Measurements from ENCODE around the gene KANSL1. TPM values are rescaled to one million over a fixed set of nuclear protein-coding genes. Genes with fewer than 3 reads are reported as not detected.
"Not testable (repeated sequence)": the region's sequence is repeated elsewhere in the genome, so short reads cannot be mapped to it uniquely, and the experiment has no call there.

The KANSL1 gene
- total and polyA plus RNA-seq, 3 donors from 2014 or later = 70.3 to 158 (median 152) TPM

GRCh38 chr17:46118964-46119363, 74.3 kb downstream of the KANSL1 start:
- intact Hi-C loops (cut with DNase I; ENCODE audit: low total_unique reads) = no loop called here

GRCh38 chr17:46117850-46118696, 75.2 kb downstream of the KANSL1 start:
- Histone ChIP-seq H3K4me1 (peaks cover 27% of the 10 kb centered on the region), H3K27me3 (no peaks in the 10 kb centered on the region), H3K4me3 (no peak overlapping the region), H3K36me3 (ENCODE audit: low read depth, missing control alignments) (no peaks in the 10 kb centered on the region), H3K27ac (no peak overlapping the region), H3K9me3 (no peaks in the 10 kb centered on the region)
- DNase-seq = no peak
- TF ChIP-seq CTCF (IDR thresholded peaks at IDR 0.05) (no peak), POLR2A (IDR thresholded peaks at IDR 0.05) (no peak)
- 24 to 31% methylated on average over 5 of the region's 5 CpGs for WGBS, 2 donors
- intact Hi-C loops (cut with DNase I; ENCODE audit: low total_unique reads) = no loop called here

More at GRCh38 chr17:46118964-46119363, 74.3 kb downstream of the KANSL1 start:
- TF ChIP-seq POLR2A (IDR thresholded peaks at IDR 0.05) (no peak), CTCF (IDR thresholded peaks at IDR 0.05) (no peak)
- WGBS, 2 donors = 94 to 95% methylated on average over 5 of the region's 5 CpGs
- no peaks in the 10 kb centered on the region for H3K9me3 ChIP-seq
- no peak overlapping the region for H3K27ac ChIP-seq
- no peaks in the 10 kb centered on the region for H3K27me3 ChIP-seq
- no peak for DNase-seq
- no peak overlapping the region for H3K4me3 ChIP-seq
- no peaks in the 10 kb centered on the region for H3K36me3 ChIP-seq (ENCODE audit: low read depth, missing control alignments)
- peaks cover 23% of the 10 kb centered on the region for H3K4me1 ChIP-seq

- no peak overlapping the region for H3K27ac ChIP-seq
- peaks cover 27% of the 10 kb centered on the region for H3K4me1 ChIP-seq
- 76 to 83% methylated on average over 3 of the region's 3 CpGs for WGBS, 2 donors
- no peaks in the 10 kb centered on the region for H3K9me3 ChIP-seq
- no peak overlapping the region for H3K4me3 ChIP-seq
- DNase-seq = no peak
- no peaks in the 10 kb centered on the region for H3K36me3 ChIP-seq (ENCODE audit: low read depth, missing control alignments)
- TF ChIP-seq CTCF (IDR thresholded peaks at IDR 0.05) (no peak), POLR2A (IDR thresholded peaks at IDR 0.05) (no peak)
- intact Hi-C loops (cut with DNase I; ENCODE audit: low total_unique reads) = no loop called here
- no peaks in the 10 kb centered on the region for H3K27me3 ChIP-seq
These were observed 76.1 kb downstream of the KANSL1 start for GRCh38 chr17:46117117-46117516.

- DNase-seq = no peak
- H3K36me3 ChIP-seq (ENCODE audit: low read depth, missing control alignments) = no peaks in the 10 kb centered on the region
- H3K27ac ChIP-seq = no peak overlapping the region
- no peaks in the 10 kb centered on the region for H3K27me3 ChIP-seq
- no peaks in the 10 kb centered on the region for H3K9me3 ChIP-seq
- peaks cover 14% of the 10 kb centered on the region for H3K4me1 ChIP-seq
- intact Hi-C loops (cut with DNase I; ENCODE audit: low total_unique reads) = no loop called here
- H3K4me3 ChIP-seq = no peak overlapping the region
- no peak for TF ChIP-seq CTCF (IDR thresholded peaks at IDR 0.05)
- no peak for TF ChIP-seq POLR2A (IDR thresholded peaks at IDR 0.05)
- 64 to 76% methylated on average over 6 of the region's 6 CpGs for WGBS, 2 donors
These were observed 77.5 kb downstream of the KANSL1 start for GRCh38 chr17:46115699-46116098.

- 94 to 96% methylated on average over 11 of the region's 11 CpGs for WGBS, 2 donors
- peaks cover 28% of the 10 kb centered on the region for H3K4me1 ChIP-seq
- H3K4me3 ChIP-seq; H3K36me3 ChIP-seq (ENCODE audit: low read depth, missing control alignments); H3K27me3 ChIP-seq; DNase-seq; H3K9me3 ChIP-seq; H3K27ac ChIP-seq; intact Hi-C loops (cut with DNase I; ENCODE audit: low total_unique reads): not testable (repeated sequence)
These were observed 82.0 kb downstream of the KANSL1 start for GRCh38 chr17:46111236-46111635.
